Astrocyte of the spinal cord (primary cell): ENCODE measurements around the gene UHRF2.
"Not testable (repeated sequence)": the region's sequence is repeated elsewhere in the genome, so short reads cannot be mapped to it uniquely, and the experiment has no call there.

Source experiments
- DNase-seq: peaks from one replicate; pipeline ENCODE4 v3.0.0; 2011; ENCODE audit warnings: low read depth, low spot score
- H3K4me3 ChIP-seq: 2 replicates; pipeline ENCODE4 v1.5.1; 2011; ENCODE audit warnings: low read depth, mild to moderate bottlenecking, low read length, moderate library complexity
- CTCF ChIP-seq: IDR thresholded peaks from 2 replicates; pipeline ENCODE4 v1.5.1; 2012; ENCODE audit warnings: low read depth, mild to moderate bottlenecking, low read length, inconsistent platforms
- in situ Hi-C: cut with HindIII; loops from 2 replicates; pipeline ENCODE4 v1.10.0; 2017; ENCODE audit warnings: low sequenced_read_pairs

UHRF2 gene

GRCh38 chr9:6412487-6413364 lies at the start of gene UHRF2:
TSS of gene UHRF2 (plus strand) at chr9:6413199. CDS start at chr9:6413491, 292 bp downstream.
- peak; percentile 99 for DNase-seq
- in situ Hi-C loops, result no loop called here
- peak within 1 kb of the TSS; percentile 96 for H3K4me3 ChIP-seq
- TF ChIP-seq CTCF, result no peak

GRCh38 chr9:6367128-6367890 lies 45.7 kb upstream of the UHRF2 start:
- H3K4me3 ChIP-seq, result no peak overlapping the region
- TF ChIP-seq CTCF, result no peak
- DNase-seq, result no peak
- in situ Hi-C loops, result loop anchor here (25.0 kb wide), 1 partner anchor 220 kb away; no protein-coding TSS in a partner anchor

- H3K4me3 ChIP-seq, result no peak overlapping the region
- DNase-seq, result no peak
- in situ Hi-C loops, result loop anchor here (25.0 kb wide), 1 partner anchor 218 kb away; no protein-coding TSS in a partner anchor
- no peak for TF ChIP-seq CTCF
These were observed 44.2 kb upstream of the UHRF2 start for GRCh38 chr9:6368831-6369230.

GRCh38 chr9:6381477-6382012 lies 31.5 kb upstream of the UHRF2 start:
- in situ Hi-C loops, DNase-seq: not testable (repeated sequence)

GRCh38 chr9:6382681-6383080 lies 30.3 kb upstream of the UHRF2 start:
- no peak for TF ChIP-seq CTCF
- in situ Hi-C loops, result no loop called here
- peak; percentile 11 for DNase-seq
- no peak overlapping the region for H3K4me3 ChIP-seq

More at GRCh38 chr9:6381477-6382012, 31.5 kb upstream of the UHRF2 start:
- not testable (repeated sequence) for H3K4me3 ChIP-seq

- no peak overlapping the region for H3K4me3 ChIP-seq
- peak; percentile 58 for DNase-seq
- TF ChIP-seq CTCF, result no peak
- in situ Hi-C loops, result no loop called here
These were observed 29.3 kb upstream of the UHRF2 start for GRCh38 chr9:6383551-6384225.
